Measurements from ENCODE around the gene MYL12B.
"Not testable (repeated sequence)": the region's sequence is repeated elsewhere in the genome, so short reads cannot be mapped to it uniquely, and the experiment has no call there.

Gene MYL12B

DNA sequence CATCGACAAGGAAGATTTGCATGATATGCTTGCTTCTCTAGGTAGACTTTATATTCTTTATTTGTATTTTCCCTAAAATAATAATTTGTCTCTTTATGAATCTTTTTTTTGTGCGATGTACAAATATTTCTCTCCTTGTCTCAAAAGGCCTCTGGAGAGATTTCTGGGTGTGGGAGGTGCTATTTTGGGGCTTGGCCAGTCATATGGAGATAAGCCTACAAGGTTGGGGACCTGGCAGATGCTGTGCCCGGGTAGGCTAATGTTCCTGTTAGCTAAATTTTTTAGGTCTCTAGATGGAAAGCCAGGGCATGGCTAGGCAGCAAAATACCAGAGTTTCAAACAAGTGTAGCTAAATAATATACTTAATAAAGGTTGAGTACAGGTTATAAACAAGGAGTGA, 11.1 kb downstream of the MYL12B start:
- peaks cover 46% of the 10 kb centered on the region for H3K36me3 ChIP-seq (ENCODE audit: insufficient read depth, insufficient read length, low read length)
- no peak for DNase-seq (ENCODE audit: low read depth, low spot score)
- H3K9ac ChIP-seq (ENCODE audit: insufficient read length, low read depth): no peak overlapping the region
- H3K4me1 ChIP-seq (ENCODE audit: insufficient read depth, insufficient read length): no peaks in the 10 kb centered on the region
- H3K4me3 ChIP-seq (ENCODE audit: insufficient read length, low read depth): no peak overlapping the region
- no peak for TF ChIP-seq SUZ12 (IDR thresholded peaks at IDR 0.05; ENCODE audit: extremely low read depth, insufficient read depth, insufficient read length)
- no peaks in the 10 kb centered on the region for H3K27me3 ChIP-seq (ENCODE audit: insufficient read depth, insufficient read length)
- H3K9me3 ChIP-seq (ENCODE audit: insufficient read depth, low read length): no peaks in the 10 kb centered on the region

DNA sequence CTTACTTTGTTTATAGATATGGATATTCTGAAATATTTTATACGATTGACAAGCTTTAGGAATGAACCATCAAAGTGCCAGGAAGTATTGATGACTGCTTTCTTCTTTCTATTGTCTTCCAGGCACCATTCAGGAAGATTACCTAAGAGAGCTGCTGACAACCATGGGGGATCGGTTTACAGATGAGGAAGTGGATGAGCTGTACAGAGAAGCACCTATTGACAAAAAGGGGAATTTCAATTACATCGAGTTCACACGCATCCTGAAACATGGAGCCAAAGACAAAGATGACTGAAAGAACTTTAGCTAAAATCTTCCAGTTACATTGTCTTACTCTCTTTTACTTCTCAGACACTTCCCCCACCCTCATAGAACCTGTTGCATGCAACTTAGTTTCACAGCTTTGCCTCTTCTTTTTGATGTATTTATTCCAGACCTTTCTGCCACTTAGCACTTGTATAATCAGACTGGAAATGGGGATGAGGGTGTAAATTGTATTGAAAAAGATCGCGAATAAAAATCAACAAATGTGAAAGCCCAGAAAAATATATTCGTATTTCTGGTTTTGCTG, 15.8 kb downstream of the MYL12B start:
- H3K36me3 ChIP-seq (ENCODE audit: insufficient read depth, insufficient read length, low read length): peaks cover 48% of the 10 kb centered on the region

GRCh38 chr18:3279201-3280185, 17.6 kb downstream of the MYL12B start:
- no peak for DNase-seq (ENCODE audit: low read depth, low spot score)
- H3K36me3 ChIP-seq (ENCODE audit: insufficient read depth, insufficient read length, low read length): peaks cover 32% of the 10 kb centered on the region
- H3K4me1 ChIP-seq (ENCODE audit: insufficient read depth, insufficient read length): no peaks in the 10 kb centered on the region
- H3K9ac ChIP-seq (ENCODE audit: insufficient read length, low read depth): no peak overlapping the region
- no peaks in the 10 kb centered on the region for H3K27me3 ChIP-seq (ENCODE audit: insufficient read depth, insufficient read length)
- TF ChIP-seq YY1 (IDR thresholded peaks at IDR 0.05; ENCODE audit: insufficient read depth, insufficient read length) (no peak), SUZ12 (IDR thresholded peaks at IDR 0.05; ENCODE audit: extremely low read depth, insufficient read depth, insufficient read length) (no peak)
- H3K9me3 ChIP-seq (ENCODE audit: insufficient read depth, low read length): no peaks in the 10 kb centered on the region
- H3K4me3 ChIP-seq (ENCODE audit: insufficient read length, low read depth): no peak overlapping the region

More for the DNA sequence above, 15.8 kb downstream of the MYL12B start:
- H3K9me3 ChIP-seq (ENCODE audit: insufficient read depth, low read length); DNase-seq (ENCODE audit: low read depth, low spot score); H3K4me3 ChIP-seq (ENCODE audit: insufficient read length, low read depth); H3K4me1 ChIP-seq (ENCODE audit: insufficient read depth, insufficient read length); H3K9ac ChIP-seq (ENCODE audit: insufficient read length, low read depth); H3K27me3 ChIP-seq (ENCODE audit: insufficient read depth, insufficient read length): not testable (repeated sequence)

GRCh38 chr18:3281456-3282400, 19.8 kb downstream of the MYL12B start:
- no peaks in the 10 kb centered on the region for H3K27me3 ChIP-seq (ENCODE audit: insufficient read depth, insufficient read length)
- no peaks in the 10 kb centered on the region for H3K4me1 ChIP-seq (ENCODE audit: insufficient read depth, insufficient read length)
- TF ChIP-seq ZNF274 (IDR thresholded peaks at IDR 0.05; ENCODE audit: low read depth, low read length) (no peak), SUZ12 (IDR thresholded peaks at IDR 0.05; ENCODE audit: extremely low read depth, insufficient read depth, insufficient read length) (no peak), YY1 (IDR thresholded peaks at IDR 0.05; ENCODE audit: insufficient read depth, insufficient read length) (no peak)
- H3K9ac ChIP-seq (ENCODE audit: insufficient read length, low read depth): no peak overlapping the region
- no peak overlapping the region for H3K4me3 ChIP-seq (ENCODE audit: insufficient read length, low read depth)
- no peaks in the 10 kb centered on the region for H3K9me3 ChIP-seq (ENCODE audit: insufficient read depth, low read length)
- no peak for DNase-seq (ENCODE audit: low read depth, low spot score)
- H3K36me3 ChIP-seq (ENCODE audit: insufficient read depth, insufficient read length, low read length): peaks cover 14% of the 10 kb centered on the region

GRCh38 chr18:3283253-3283863, 21.4 kb downstream of the MYL12B start:
- no peaks in the 10 kb centered on the region for H3K36me3 ChIP-seq (ENCODE audit: insufficient read depth, insufficient read length, low read length)
- H3K9ac ChIP-seq (ENCODE audit: insufficient read length, low read depth): no peak overlapping the region
- H3K27me3 ChIP-seq (ENCODE audit: insufficient read depth, insufficient read length): no peaks in the 10 kb centered on the region
- H3K4me1 ChIP-seq (ENCODE audit: insufficient read depth, insufficient read length): no peaks in the 10 kb centered on the region
- no peak for TF ChIP-seq YY1 (IDR thresholded peaks at IDR 0.05; ENCODE audit: insufficient read depth, insufficient read length)
- TF ChIP-seq SUZ12 (IDR thresholded peaks at IDR 0.05; ENCODE audit: extremely low read depth, insufficient read depth, insufficient read length): no peak
- TF ChIP-seq ZNF274 (IDR thresholded peaks at IDR 0.05; ENCODE audit: low read depth, low read length): no peak
- no peaks in the 10 kb centered on the region for H3K9me3 ChIP-seq (ENCODE audit: insufficient read depth, low read length)
- DNase-seq (ENCODE audit: low read depth, low spot score): no peak
- H3K4me3 ChIP-seq (ENCODE audit: insufficient read length, low read depth): no peak overlapping the region

GRCh38 chr18:3283908-3284307, 22.0 kb downstream of the MYL12B start:
- TF ChIP-seq SUZ12 (IDR thresholded peaks at IDR 0.05; ENCODE audit: extremely low read depth, insufficient read depth, insufficient read length): no peak
- no peak for TF ChIP-seq YY1 (IDR thresholded peaks at IDR 0.05; ENCODE audit: insufficient read depth, insufficient read length)
- no peak for TF ChIP-seq ZNF274 (IDR thresholded peaks at IDR 0.05; ENCODE audit: low read depth, low read length)
- Histone ChIP-seq H3K36me3 (ENCODE audit: insufficient read depth, insufficient read length, low read length) (no peaks in the 10 kb centered on the region), H3K9me3 (ENCODE audit: insufficient read depth, low read length) (no peaks in the 10 kb centered on the region), H3K9ac (ENCODE audit: insufficient read length, low read depth) (no peak overlapping the region), H3K4me1 (ENCODE audit: insufficient read depth, insufficient read length) (no peaks in the 10 kb centered on the region), H3K4me3 (ENCODE audit: insufficient read length, low read depth) (no peak overlapping the region), H3K27me3 (ENCODE audit: insufficient read depth, insufficient read length) (no peaks in the 10 kb centered on the region)
- DNase-seq (ENCODE audit: low read depth, low spot score): no peak
